ENCODE results near the gene KIAA1671. TPM values are rescaled to one million over a fixed set of nuclear protein-coding genes. Genes with fewer than 3 reads are reported as not detected.

The KIAA1671 gene
- total RNA-seq, 4 donors from 2014 or later: 30.6 to 52.7 (median 39.9) TPM

GRCh38 chr22:25104367-25104766, 151.9 kb downstream of the KIAA1671 start:
- TF ChIP-seq, protein P1, sequence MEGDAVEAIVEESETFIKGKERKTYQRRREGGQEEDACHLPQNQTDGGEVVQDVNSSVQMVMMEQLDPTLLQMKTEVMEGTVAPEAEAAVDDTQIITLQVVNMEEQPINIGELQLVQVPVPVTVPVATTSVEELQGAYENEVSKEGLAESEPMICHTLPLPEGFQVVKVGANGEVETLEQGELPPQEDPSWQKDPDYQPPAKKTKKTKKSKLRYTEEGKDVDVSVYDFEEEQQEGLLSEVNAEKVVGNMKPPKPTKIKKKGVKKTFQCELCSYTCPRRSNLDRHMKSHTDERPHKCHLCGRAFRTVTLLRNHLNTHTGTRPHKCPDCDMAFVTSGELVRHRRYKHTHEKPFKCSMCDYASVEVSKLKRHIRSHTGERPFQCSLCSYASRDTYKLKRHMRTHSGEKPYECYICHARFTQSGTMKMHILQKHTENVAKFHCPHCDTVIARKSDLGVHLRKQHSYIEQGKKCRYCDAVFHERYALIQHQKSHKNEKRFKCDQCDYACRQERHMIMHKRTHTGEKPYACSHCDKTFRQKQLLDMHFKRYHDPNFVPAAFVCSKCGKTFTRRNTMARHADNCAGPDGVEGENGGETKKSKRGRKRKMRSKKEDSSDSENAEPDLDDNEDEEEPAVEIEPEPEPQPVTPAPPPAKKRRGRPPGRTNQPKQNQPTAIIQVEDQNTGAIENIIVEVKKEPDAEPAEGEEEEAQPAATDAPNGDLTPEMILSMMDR (IDR thresholded peaks at IDR 0.05): no peak
- no peak for TF ChIP-seq EP300 (IDR thresholded peaks at IDR 0.05)
- no peak for TF ChIP-seq POLR2A (IDR thresholded peaks at IDR 0.05)
- DNase-seq (ENCODE audit: low spot score in 2 of 2): no peak
- Histone ChIP-seq H3K4me1 (peaks cover 0 to 9% (median 0%) of the 10 kb centered on the region in 4 donors), H3K27me3 (no peaks in the 10 kb centered on the region), H3K4me3 (no peak overlapping the region), H3K27ac (no peak overlapping the region), H3K36me3 (peaks cover 0 to 12% (median 0%) of the 10 kb centered on the region in 3 donors), H3K9me3 (peaks cover 0 to 8% (median 0%) of the 10 kb centered on the region in 4 donors)
- 67 to 86% methylated on average over 6 of the region's 6 CpGs for WGBS, 2 donors

GRCh38 chr22:25105817-25106650, 153.5 kb downstream of the KIAA1671 start:
- Histone ChIP-seq H3K27me3 (no peaks in the 10 kb centered on the region), H3K27ac (no peak overlapping the region), H3K4me1 (peaks cover 0 to 10% (median 6%) of the 10 kb centered on the region in 4 donors), H3K4me3 (no peak overlapping the region), H3K9me3 (peaks cover 0 to 8% (median 0%) of the 10 kb centered on the region in 4 donors), H3K36me3 (peaks cover 0 to 12% (median 0%) of the 10 kb centered on the region in 3 donors)
- DNase-seq (ENCODE audit: low spot score in 2 of 2): no peak
- TF ChIP-seq POLR2A (IDR thresholded peaks at IDR 0.05) (no peak), EP300 (IDR thresholded peaks at IDR 0.05) (no peak)
- TF ChIP-seq, protein P1 (IDR thresholded peaks at IDR 0.05): no peak
- WGBS, 2 donors: 84 to 86% methylated on average over 7 of the region's 7 CpGs

DNA sequence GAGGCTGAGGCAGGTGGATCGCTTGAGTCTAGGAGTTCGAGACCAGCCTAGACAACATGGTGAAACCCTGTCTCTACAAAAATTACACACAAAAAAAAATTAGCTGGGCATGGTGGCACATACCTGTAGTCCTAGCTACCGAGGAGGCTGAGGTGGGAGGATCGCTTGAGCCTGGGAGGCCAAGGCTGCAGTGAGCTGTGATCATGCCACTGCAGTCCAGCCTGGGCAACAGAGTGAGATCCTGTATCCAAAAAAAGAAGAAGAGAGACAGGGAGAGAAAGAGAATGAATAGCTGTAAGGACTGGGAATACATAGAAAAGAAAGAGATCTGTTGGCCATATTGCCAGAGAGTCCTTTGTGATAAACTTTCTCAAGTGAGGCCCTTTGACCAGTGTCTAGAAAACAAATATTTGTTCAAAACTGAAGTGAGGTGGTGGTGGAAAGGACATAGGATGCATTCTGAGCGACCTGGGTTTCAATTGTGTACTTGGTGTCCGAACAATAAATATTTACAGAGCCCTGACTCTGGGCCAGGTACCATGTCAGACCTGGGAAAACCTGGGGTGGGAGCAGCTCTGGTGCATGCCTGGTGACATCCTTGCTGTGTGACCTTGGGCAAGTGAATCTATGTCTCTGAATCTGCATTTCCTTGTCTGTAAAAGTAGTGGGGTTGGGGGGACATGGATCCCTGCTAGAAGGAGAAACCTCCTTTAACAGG, 157.5 kb downstream of the KIAA1671 start:
- Histone ChIP-seq H3K4me1 (peaks cover 0 to 35% (median 19%) of the 10 kb centered on the region in 4 donors), H3K27me3 (no peaks in the 10 kb centered on the region), H3K36me3 (peaks cover 0 to 12% (median 0%) of the 10 kb centered on the region in 3 donors), H3K9me3 (peaks cover 0 to 8% (median 0%) of the 10 kb centered on the region in 4 donors), H3K4me3 (no peak overlapping the region), H3K27ac (peak overlapping the region in 1 of 4 donors; percentile 8)
- no peak for DNase-seq (ENCODE audit: low spot score in 2 of 2)
- TF ChIP-seq EP300 (IDR thresholded peaks at IDR 0.05): no peak
- no peak for TF ChIP-seq POLR2A (IDR thresholded peaks at IDR 0.05)
- TF ChIP-seq, protein P1 (IDR thresholded peaks at IDR 0.05): no peak
- WGBS, 2 donors: 87 to 88% methylated on average over 6 of the region's 6 CpGs

DNA sequence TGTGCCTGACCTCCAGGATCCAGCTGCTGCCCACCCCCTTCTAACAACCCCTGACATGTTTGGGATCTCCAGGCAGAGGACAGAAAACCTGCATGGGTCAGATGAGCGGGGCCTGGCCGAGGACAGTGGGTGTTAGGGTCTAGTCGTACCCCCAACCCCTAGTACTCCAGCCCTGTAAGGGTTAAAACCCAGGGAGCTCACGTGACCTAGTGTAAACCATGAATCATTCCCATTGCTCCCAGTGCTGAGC, 158.0 kb downstream of the KIAA1671 start:
- H3K4me1 ChIP-seq: peaks cover 0 to 39% (median 19%) of the 10 kb centered on the region in 4 donors
- WGBS, 2 donors: 23 to 34% methylated on average over 4 of the region's 4 CpGs
- H3K27me3 ChIP-seq: no peaks in the 10 kb centered on the region
- peaks cover 0 to 12% (median 0%) of the 10 kb centered on the region in 3 donors for H3K36me3 ChIP-seq
- peaks cover 0 to 8% (median 0%) of the 10 kb centered on the region in 4 donors for H3K9me3 ChIP-seq
- no peak for DNase-seq (ENCODE audit: low spot score in 2 of 2)
- no peak for TF ChIP-seq EP300 (IDR thresholded peaks at IDR 0.05)
- TF ChIP-seq POLR2A (IDR thresholded peaks at IDR 0.05): no peak
- TF ChIP-seq, protein P1 (IDR thresholded peaks at IDR 0.05): no peak
- peak overlapping the region in 3 of 4 donors; percentile 52 to 54 (median 52) for H3K4me3 ChIP-seq
- peak overlapping the region in 2 of 4 donors; percentile 8 to 45 for H3K27ac ChIP-seq
